DND-41 (cell line): ENCODE data around the gene LRRC74A.

Experiments
- ATAC-seq: fragments of 200-7000 bp; cut with Tn5 transposase; 3 replicates; pipeline ENCODE4 v1.9.1; 2021; ENCODE audit warnings: low read depth; ENCODE audit not compliant: insufficient read depth
- DNase-seq: peaks from one replicate; pipeline ENCODE4 v3.0.0-alpha.2; 2020
- H2AFZ ChIP-seq: 2 replicates; pipeline ENCODE4 v1.6.0; 2012; ENCODE audit warnings: low read depth, low read length
- H3K27ac ChIP-seq: 2 replicates; pipeline ENCODE4 v1.5.1; 2012; ENCODE audit warnings: low read length, inconsistent platforms
- H3K27me3 ChIP-seq: fragments of 200-600 bp; sonication (generic); 2 replicates; pipeline ENCODE4 v1.6.0; 2012; ENCODE audit warnings: low read length, mild to moderate bottlenecking, inconsistent platforms; ENCODE audit not compliant: insufficient read depth, poor library complexity
- H3K36me3 ChIP-seq: 2 replicates; pipeline ENCODE4 v1.5.1; 2012; ENCODE audit warnings: low read length, inconsistent platforms; ENCODE audit not compliant: insufficient read depth
- H3K4me1 ChIP-seq: 2 replicates; pipeline ENCODE4 v1.5.1; 2012; ENCODE audit warnings: mild to moderate bottlenecking, low read length; ENCODE audit not compliant: insufficient read depth
- H3K4me2 ChIP-seq: 2 replicates; pipeline ENCODE4 v1.6.0; 2012; ENCODE audit warnings: mild to moderate bottlenecking, moderate library complexity, low read length, inconsistent platforms; ENCODE audit not compliant: insufficient read depth
- H3K4me3 ChIP-seq, 2 experiments: fragments of 200-600 bp in 1 of 2; shearing (Covaris generic) in 1 of 2; 2 replicates each; pipeline ENCODE4 v1.5.1; 2012 to 2016; ENCODE audit warnings: inconsistent platforms in 2 of 2, low read length in 2 of 2, mild to moderate bottlenecking in 2 of 2, low read depth in 1 of 2, moderate library complexity in 1 of 2
- H3K79me2 ChIP-seq: 2 replicates; pipeline ENCODE4 v1.6.0; 2012; ENCODE audit warnings: low read length, inconsistent platforms; ENCODE audit not compliant: insufficient read depth
- H3K9ac ChIP-seq: 2 replicates; pipeline ENCODE4 v1.6.0; 2012; ENCODE audit warnings: low read depth, mild to moderate bottlenecking, inconsistent platforms, low read length, moderate library complexity
- H3K9me3 ChIP-seq: 2 replicates; pipeline ENCODE4 v1.5.1; 2012; ENCODE audit warnings: low read length, moderate library complexity, mild to moderate bottlenecking, inconsistent platforms; ENCODE audit not compliant: insufficient read depth, severe bottlenecking
- H4K20me1 ChIP-seq: 2 replicates; pipeline ENCODE4 v1.6.0; 2012; ENCODE audit warnings: low read length; ENCODE audit not compliant: insufficient read depth
- EZH2 ChIP-seq: IDR thresholded peaks from 3 replicates; pipeline ENCODE4 v1.6.1; 2012; ENCODE audit warnings: borderline replicate concordance, low read depth, mild to moderate bottlenecking, moderate library complexity, low read length, inconsistent platforms; ENCODE audit not compliant: severe bottlenecking
- TF ChIP-seq, protein P1 (sequence below): IDR thresholded peaks from 2 replicates; pipeline ENCODE4 v1.5.1; 2012; ENCODE audit warnings: borderline replicate concordance, low read length, moderate library complexity, mild to moderate bottlenecking; ENCODE audit not compliant: poor library complexity, severe bottlenecking; ENCODE audit errors: extremely low read depth

LRRC74A gene

DNA sequence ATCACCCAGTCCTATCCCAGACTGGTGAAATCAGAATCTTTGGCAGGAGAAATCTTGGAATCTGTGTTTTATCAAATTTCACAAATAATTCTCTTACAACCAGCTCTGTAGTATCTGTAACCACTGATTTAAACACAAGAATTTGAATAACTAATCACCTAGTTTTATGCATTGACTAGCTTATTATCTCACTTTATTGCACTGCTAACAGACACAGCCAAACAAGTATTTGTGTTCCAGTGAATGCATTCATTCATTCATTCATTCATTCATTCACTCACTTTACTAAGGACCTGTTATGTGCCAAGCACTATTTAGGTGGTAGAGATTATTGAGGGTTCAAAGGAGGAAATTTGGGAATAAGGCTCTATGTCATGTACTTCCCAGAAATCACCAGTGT is 16.2 kb downstream of the LRRC74A start:
- Histone ChIP-seq H3K36me3 (no peaks in the 10 kb centered on the region), H3K9me3 (no peaks in the 10 kb centered on the region), H3K27me3 (peaks cover 12% of the 10 kb centered on the region), H3K27ac (no peak overlapping the region), H3K4me3 (no peak overlapping the region), H3K4me2 (no peak overlapping the region), H3K79me2 (no peaks in the 10 kb centered on the region), H2AFZ (no peak overlapping the region), H3K4me1 (peaks cover 5% of the 10 kb centered on the region; the same call in 1 of the 2 replicates), H3K9ac (no peak overlapping the region), H4K20me1 (no peaks in the 10 kb centered on the region)
- no peak for DNase-seq
- TF ChIP-seq, protein P1, sequence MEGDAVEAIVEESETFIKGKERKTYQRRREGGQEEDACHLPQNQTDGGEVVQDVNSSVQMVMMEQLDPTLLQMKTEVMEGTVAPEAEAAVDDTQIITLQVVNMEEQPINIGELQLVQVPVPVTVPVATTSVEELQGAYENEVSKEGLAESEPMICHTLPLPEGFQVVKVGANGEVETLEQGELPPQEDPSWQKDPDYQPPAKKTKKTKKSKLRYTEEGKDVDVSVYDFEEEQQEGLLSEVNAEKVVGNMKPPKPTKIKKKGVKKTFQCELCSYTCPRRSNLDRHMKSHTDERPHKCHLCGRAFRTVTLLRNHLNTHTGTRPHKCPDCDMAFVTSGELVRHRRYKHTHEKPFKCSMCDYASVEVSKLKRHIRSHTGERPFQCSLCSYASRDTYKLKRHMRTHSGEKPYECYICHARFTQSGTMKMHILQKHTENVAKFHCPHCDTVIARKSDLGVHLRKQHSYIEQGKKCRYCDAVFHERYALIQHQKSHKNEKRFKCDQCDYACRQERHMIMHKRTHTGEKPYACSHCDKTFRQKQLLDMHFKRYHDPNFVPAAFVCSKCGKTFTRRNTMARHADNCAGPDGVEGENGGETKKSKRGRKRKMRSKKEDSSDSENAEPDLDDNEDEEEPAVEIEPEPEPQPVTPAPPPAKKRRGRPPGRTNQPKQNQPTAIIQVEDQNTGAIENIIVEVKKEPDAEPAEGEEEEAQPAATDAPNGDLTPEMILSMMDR, result no peak
- no peak for TF ChIP-seq EZH2
- no peak for ATAC-seq

DNA sequence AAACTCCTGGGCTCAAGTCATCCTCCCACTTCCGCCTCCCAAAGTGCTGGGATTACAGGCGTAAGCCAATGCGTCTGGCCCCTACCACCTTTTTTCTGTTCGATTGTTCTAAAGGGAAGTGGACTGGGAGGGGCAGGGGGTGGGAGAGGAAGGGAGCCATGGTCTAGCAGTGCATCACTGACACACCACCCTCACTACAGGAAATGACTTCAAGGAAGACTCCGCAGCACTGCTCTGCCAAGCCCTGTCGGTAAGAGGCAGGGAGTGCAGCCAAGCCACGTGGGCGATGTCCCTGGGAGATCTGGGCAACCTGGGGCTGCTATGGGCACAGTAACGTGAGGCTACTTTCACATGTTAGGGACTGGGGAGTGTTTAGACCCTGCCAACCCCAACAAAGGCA is 18.0 kb downstream of the LRRC74A start:
- Histone ChIP-seq H3K4me3 (no peak overlapping the region), H3K4me1 (peaks cover 5% of the 10 kb centered on the region; the same call in 1 of the 2 replicates), H3K9ac (no peak overlapping the region), H2AFZ (peak overlapping the region; percentile 43; the same call in 1 of the 2 replicates), H3K4me2 (no peak overlapping the region), H4K20me1 (no peaks in the 10 kb centered on the region), H3K9me3 (no peaks in the 10 kb centered on the region), H3K27me3 (peaks cover under 1% of the 10 kb centered on the region), H3K79me2 (no peaks in the 10 kb centered on the region), H3K36me3 (no peaks in the 10 kb centered on the region), H3K27ac (no peak overlapping the region)
- TF ChIP-seq, protein P1, result peak; percentile 33
- TF ChIP-seq EZH2, result no peak
- peak; percentile 98 for ATAC-seq
- DNase-seq, result peak; percentile 57

DNA sequence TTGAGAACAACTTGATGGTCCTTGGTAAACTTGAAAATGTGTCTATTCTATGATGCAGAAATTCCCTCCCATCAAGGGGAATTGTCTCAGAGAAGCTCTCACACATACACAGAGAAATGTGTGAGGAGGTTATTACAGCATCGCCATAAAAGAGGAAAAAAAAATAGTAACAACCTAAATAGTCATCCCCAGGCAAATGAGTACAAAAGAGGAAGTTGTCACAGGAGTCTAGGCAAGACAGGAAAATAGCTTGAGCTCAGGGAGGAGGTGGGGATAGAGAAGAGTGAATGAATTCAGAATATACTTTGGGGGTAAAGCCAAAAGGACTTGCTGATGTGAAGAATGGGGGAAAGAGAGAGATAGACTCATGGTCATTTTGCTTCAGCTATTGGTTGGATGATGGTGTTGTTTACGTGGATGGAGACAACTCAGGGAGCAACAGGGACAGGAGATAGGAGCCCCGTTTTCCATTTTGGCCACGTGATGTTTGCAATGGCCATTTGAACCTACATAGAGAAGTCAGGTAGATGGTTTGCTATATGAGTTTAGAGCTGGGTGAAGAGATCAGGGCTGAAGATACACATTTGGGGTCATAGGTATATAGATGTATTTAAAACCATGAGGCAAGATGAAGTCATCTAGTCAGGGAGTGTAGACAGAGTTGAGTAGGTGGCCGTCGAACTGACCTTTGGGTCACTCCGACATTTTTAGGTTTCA is 20.3 kb downstream of the LRRC74A start:
- no peaks in the 10 kb centered on the region for H3K9me3 ChIP-seq
- no peak overlapping the region for H3K27ac ChIP-seq
- ATAC-seq, result no peak

More for the DNA sequence above, 20.3 kb downstream of the LRRC74A start:
- Histone ChIP-seq H3K27me3 (no peaks in the 10 kb centered on the region), H3K4me1 (peaks cover 5% of the 10 kb centered on the region; the same call in 1 of the 2 replicates), H3K79me2 (no peaks in the 10 kb centered on the region), H2AFZ (no peak overlapping the region), H3K4me2 (no peak overlapping the region), H3K4me3 (no peak overlapping the region), H4K20me1 (no peaks in the 10 kb centered on the region), H3K36me3 (no peaks in the 10 kb centered on the region), H3K9ac (no peak overlapping the region)
- DNase-seq, result no peak
- TF ChIP-seq EZH2, result no peak
- TF ChIP-seq, protein P1, result no peak
